NCI-H226 (cell line): ENCODE results near the gene PLD5.
"Not testable (repeated sequence)": the region's sequence is repeated elsewhere in the genome, so short reads cannot be mapped to it uniquely, and the experiment has no call there.

ENCODE experiments used
- DNase-seq: peaks from one replicate; pipeline ENCODE4 v3.0.0-alpha.2; 2015

Gene PLD5

DNA sequence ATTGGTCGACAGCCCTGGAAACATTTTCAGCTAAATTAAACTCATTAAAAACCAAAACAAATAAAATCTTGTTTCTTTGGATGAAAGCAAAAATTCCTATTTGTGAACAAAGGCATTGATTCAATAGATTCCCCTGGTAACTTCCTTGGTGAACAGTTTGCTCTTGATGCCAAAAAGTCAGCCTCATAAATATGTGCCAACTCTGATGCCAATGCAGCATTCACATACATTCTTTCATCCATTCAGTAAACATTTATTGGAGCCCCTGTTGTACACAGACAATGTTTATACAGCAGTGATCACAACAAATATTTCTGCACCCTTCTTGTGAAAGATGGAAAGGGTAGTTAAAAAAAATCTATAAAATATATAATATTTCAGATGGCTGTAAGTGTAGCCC is 107.8 kb downstream of the PLD5 start:
- no peak for DNase-seq

DNA sequence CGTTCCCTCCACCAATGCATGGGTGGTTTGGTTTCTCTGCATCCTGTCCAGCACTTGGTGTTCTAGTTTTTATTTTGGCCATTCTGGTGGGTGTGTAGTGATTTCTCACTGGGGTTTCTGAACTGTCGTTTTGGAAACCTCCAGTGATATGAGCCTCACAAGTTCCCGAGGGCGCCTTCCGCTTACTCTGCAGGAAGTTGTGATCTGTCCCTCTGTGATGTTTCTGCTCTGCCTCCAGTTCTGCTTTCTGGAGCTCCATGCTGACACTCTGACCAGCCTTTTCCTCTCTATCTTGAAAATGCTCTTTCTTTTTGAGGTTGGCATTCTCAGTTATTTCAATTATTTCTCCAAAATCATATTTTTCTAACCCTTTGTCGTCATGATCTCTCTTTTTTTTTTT is 111.6 kb downstream of the PLD5 start:
- DNase-seq, result no peak

- DNase-seq, result no peak
Observed at GRCh38 chr1:242411901-242412300, 112.6 kb downstream of the PLD5 start.

DNA sequence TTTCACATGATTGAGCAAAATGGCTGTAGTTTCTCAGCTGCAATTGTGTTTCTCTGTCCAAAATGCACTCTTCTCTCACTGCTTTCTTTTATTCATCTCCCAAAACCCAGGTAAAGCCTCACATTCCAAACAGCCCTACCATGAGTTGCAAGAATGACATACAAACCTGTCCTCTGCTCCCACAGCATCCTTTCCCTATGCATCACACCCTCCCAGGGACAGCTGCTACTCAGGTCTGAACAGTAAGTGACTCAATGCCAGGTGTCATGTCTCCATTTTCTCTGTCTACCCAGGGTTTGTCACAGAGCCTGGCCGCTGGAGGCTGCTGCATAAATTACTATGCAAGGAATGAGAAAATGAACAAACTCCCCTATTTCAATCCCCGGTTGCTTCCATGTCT is 118.5 kb downstream of the PLD5 start:
- no peak for DNase-seq

- no peak for DNase-seq
Observed at GRCh38 chr1:242404296-242404695, 120.2 kb downstream of the PLD5 start.

GRCh38 chr1:242402956-242403355 is 121.5 kb downstream of the PLD5 start:
- DNase-seq, result no peak

DNA sequence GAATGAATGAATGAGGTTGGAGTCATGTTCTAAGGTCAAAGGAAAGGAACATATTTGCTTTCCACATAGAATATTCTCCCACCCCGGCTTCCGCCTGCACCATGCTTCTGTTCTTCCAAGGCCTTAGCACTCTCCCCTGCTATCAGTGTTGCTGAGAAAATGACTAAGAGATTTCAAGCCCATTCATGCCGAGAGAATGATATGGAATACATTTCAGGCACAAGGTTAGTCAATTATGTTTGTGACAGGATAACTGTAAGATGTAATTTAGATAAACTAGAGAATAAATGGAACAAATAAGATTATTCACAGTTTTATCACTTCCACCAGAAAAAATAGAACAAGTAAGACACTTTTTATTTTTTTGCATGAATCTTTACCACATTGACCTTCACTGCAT is 122.6 kb downstream of the PLD5 start:
- no peak for DNase-seq

DNA sequence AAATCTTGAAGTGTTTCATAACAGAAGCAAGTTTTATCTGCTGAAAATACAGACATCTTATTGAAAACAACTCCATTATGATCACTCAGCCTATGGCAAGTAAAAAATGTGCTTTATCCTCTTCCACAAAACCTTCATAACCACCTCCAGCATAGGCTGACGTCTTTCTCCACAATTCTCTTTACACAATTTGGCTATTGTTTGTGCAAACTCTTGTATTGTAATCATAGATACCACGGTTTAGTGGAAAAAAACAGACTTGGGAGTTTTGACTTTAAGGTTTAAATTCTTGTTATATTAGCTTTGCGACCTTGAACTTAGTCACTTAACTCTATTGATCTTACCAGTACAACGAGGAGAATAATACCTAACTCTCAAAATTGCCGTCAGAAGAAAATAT is 126.1 kb downstream of the PLD5 start:
- DNase-seq, result no peak

- DNase-seq, result no peak
Observed at GRCh38 chr1:242391896-242392295, 132.6 kb downstream of the PLD5 start.

DNA sequence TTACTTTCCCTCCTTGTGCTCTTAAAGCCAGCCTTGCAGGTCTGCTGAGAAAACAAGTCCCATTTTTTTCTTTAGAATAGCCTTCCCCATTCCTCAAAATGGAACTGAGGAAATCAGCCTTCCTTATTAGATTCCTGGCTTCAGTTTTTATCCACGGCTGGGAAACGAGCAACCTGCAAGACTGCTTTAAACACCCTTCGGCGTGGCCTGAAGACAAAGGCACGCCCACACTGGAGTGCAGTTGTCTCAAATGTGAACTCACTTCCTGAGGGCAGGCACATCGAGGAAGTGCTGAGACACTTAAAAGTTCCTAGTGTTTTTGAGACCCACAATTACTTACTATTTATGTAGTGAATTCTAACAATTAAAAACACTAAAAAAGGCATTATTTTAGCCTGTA is 148.4 kb downstream of the PLD5 start:
- DNase-seq, result not testable (repeated sequence)

DNA sequence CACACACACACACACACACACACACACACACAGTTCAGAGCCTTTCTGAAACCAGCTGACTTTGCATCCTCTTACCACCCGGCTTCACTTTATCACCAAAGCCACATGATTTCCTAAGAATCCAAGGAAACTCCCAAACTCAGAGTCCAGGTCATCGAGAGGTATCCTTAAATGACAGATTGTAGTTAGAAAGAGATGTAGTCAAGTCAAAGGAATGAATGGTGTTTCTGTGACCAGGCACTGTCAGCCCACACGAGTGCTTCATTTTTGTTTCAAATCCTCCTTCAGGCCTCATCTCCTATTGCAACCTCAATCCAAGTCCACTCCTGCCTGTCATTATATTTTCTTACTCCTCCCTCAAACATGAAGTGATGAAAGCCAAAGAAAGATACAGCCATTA is 174.1 kb downstream of the PLD5 start:
- not testable (repeated sequence) for DNase-seq

- DNase-seq, result no peak
Observed at GRCh38 chr1:242349636-242350035, 174.9 kb downstream of the PLD5 start.

GRCh38 chr1:242330865-242331264 is 193.6 kb downstream of the PLD5 start:
- not testable (repeated sequence) for DNase-seq

GRCh38 chr1:242327381-242327780 is 197.1 kb downstream of the PLD5 start:
- not testable (repeated sequence) for DNase-seq

- DNase-seq, result not testable (repeated sequence)
Observed at GRCh38 chr1:242321981-242322380, 202.5 kb downstream of the PLD5 start.

DNA sequence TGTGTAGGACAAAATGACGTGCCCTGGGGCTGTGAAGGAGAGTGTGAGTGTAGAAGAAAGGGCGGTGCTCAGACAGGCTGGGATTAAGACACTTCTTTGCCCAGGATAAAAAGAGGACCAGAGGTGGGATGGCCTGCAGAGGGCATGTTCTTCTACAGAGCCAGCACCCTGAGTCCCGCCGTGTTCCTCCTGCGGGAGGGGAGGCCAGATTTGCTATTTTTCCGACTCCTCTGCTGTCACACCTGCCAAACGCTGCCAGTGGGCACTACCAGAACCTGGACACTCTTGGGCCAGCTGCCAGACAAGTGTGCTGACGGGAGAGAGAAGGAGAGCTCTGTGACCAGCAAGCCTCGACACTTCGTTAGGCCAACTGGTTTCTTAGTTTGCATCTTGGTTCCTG is 206.4 kb downstream of the PLD5 start:
- DNase-seq, result no peak

DNA sequence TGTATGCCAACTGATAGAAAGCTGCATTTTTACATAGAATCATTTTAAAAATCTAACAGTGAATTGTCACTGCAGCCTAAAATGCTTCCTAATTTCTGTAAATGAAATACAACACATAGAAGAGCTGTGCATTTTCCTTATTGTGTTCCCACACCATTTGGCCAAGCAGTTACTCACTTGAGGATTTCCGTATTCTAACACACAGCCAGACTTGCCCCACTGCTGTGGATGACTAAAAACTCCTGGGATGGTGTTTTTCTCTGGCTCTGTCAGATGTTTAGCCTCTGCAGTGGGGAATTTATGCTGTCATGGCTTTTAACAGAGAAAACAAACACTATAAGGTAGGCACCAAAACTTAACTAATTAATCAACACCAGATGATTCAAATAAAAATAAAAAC is 209.6 kb downstream of the PLD5 start:
- DNase-seq, result not testable (repeated sequence)

GRCh38 chr1:242314085-242314649 is 210.3 kb downstream of the PLD5 start:
- not testable (repeated sequence) for DNase-seq

DNA sequence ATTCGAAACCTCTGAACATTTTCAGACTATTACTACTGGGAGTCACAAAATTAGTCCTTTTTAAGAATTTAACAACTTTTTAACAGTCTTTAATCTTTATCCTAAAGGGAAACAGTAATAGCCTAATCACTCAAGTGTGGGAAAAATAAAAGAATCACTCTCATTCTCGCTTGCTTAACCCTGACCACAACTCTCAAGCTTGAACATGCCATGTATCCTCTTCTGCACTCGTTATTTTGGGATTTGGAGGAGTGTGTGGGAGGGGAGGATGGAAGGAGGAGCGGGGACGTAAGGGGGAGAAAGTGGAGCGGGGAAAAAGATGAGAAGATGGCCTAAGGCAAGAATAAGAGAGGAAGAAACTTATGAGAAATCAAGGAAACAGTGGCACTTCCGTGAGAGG is 215.8 kb downstream of the PLD5 start:
- DNase-seq, result not testable (repeated sequence)

DNA sequence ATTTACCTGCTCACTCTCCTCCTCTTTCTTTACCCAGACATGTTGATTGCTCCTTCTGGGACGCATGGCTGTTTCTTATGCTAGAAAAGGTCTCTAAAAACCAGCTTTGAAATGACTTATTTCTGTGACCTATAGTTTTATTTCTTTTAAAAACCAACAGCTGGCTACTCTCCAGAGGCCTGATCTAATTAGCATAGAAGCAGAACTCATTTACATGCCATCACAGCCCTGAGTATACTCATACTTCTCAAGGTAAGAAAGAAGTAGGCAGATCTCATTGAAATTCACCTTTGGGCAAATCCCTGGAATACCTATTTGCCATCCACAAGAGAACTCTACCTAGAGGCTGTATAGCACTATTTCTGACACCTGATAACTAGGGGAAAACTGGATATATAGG is 230.7 kb downstream of the PLD5 start:
- DNase-seq, result not testable (repeated sequence)

GRCh38 chr1:242288067-242288466 is 236.4 kb downstream of the PLD5 start:
- not testable (repeated sequence) for DNase-seq

- not testable (repeated sequence) for DNase-seq
Observed at GRCh38 chr1:242282758-242283485, 241.6 kb downstream of the PLD5 start.

GRCh38 chr1:242278406-242278805 is 246.1 kb downstream of the PLD5 start:
- not testable (repeated sequence) for DNase-seq

DNA sequence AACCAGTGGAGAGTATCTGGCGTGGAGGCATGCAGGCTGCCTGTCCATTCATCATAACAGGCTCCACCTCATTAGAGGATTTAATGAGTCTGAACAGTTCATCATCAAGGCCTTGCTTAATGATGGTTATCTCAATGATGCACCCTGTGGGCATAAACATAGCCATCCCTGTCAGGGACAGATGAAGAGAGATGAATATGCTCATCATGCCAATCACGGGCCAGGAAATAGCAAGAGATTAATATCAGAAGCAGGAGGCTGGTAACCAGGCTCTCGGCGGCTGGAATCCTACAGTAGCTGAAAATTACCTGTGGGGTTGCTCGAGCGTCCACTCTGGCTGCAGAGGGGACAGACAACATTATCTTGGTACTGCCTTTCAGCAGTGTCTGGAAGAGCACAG is 247.7 kb downstream of the PLD5 start:
- DNase-seq, result not testable (repeated sequence)

GRCh38 chr1:242267004-242267403 is 257.5 kb downstream of the PLD5 start:
- DNase-seq, result not testable (repeated sequence)
